B cell (primary cell): ENCODE data around the gene ARHGAP32. TPM values are rescaled to one million over a fixed set of nuclear protein-coding genes. Genes with fewer than 3 reads are reported as not detected.

ENCODE experiments used
- ATAC-seq: fragments of 200-7000 bp; cut with Tn5 transposase; one replicate; pipeline ENCODE4 v1.10.0; 2021; ENCODE audit warnings: low read depth, mild to moderate bottlenecking, moderate number of reproducible peaks, moderate library complexity
- CTCF ChIA-PET: fragments of 350-600 bp; sonication (Branson Sonifier 250); formaldehyde crosslinking; loops from one replicate; lab custom pipeline; 2021; ENCODE audit warnings: antibody characterized with exemption, inconsistent platforms; lab: Charles Lee
- POLR2A ChIA-PET: fragments of 350-600 bp; sonication (Branson Sonifier 250); formaldehyde crosslinking; loops from one replicate; lab custom pipeline; 2021; ENCODE audit warnings: antibody characterized with exemption; lab: Charles Lee
- DNase-seq: peaks from one replicate; pipeline ENCODE4 v3.0.0; 2013
- H2AFZ ChIP-seq: 2 replicates; pipeline ENCODE4 v1.6.1; 2012; ENCODE audit warnings: mild to moderate bottlenecking, low read depth, low read length; ENCODE audit not compliant: insufficient read depth, poor library complexity, severe bottlenecking
- H3K27ac ChIP-seq, 2 donors: 1 replicate in 1 of 2; 2 replicates in 1 of 2; pipeline ENCODE4 v1.5.1; 2012 to 2013; ENCODE audit warnings: low read length in 2 of 2, mild to moderate bottlenecking in 2 of 2, moderate library complexity in 1 of 2
- H3K27me3 ChIP-seq, 4 experiments: fragments of 200-600 bp in 1 of 4; sonication (generic) in 1 of 4; replicated peaks in 1 of 4; 1 replicate in 2 of 4; 2 replicates in 2 of 4; pipeline versions ENCODE4 v1.6.1 to v1.7.0; 2013 to 2016; ENCODE audit warnings: low read length in 3 of 4, mild to moderate bottlenecking in 2 of 4, mixed read lengths in 1 of 4, moderate library complexity in 1 of 4; ENCODE audit not compliant: insufficient read depth in 4 of 4, control insufficient read depth in 3 of 4; ENCODE audit errors: control extremely low read depth in 1 of 4
- H3K36me3 ChIP-seq, 2 experiments: replicated peaks in 1 of 2; 1 replicate in 1 of 2; 2 replicates in 1 of 2; pipeline versions ENCODE4 v1.6.1 to v1.7.1; 2013; ENCODE audit warnings: low read length in 1 of 2; ENCODE audit not compliant: insufficient read depth in 2 of 2, control insufficient read depth in 1 of 2; ENCODE audit errors: control extremely low read depth in 1 of 2, extremely low read depth in 1 of 2
- H3K4me1 ChIP-seq, 2 donors: fragments of 200-600 bp in 1 of 2; sonication (generic) in 1 of 2; 1 replicate in 1 of 2; 2 replicates in 1 of 2; pipeline versions ENCODE4 v1.5.1 to v1.6.1; 2013 to 2017; ENCODE audit warnings: low read length in 2 of 2; ENCODE audit not compliant: control insufficient read depth in 2 of 2, insufficient read depth in 2 of 2
- H3K4me2 ChIP-seq: replicated peaks from 2 replicates; pipeline ENCODE3; 2012; ENCODE audit warnings: mild to moderate bottlenecking, low read depth, low read length; ENCODE audit not compliant: poor library complexity, severe bottlenecking
- H3K4me3 ChIP-seq, 5 experiments: fragments of 200-600 bp in 1 of 5; sonication (generic) in 1 of 5; 1 replicate in 3 of 5; 2 replicates in 2 of 5; pipeline versions ENCODE4 v1.5.1 to v1.7.0; 2011 to 2016; ENCODE audit warnings: low read length in 4 of 5, mild to moderate bottlenecking in 4 of 5, low read depth in 2 of 5, control low read depth in 1 of 5, moderate library complexity in 1 of 5; ENCODE audit not compliant: insufficient read depth in 1 of 5; ENCODE audit errors: control extremely low read depth in 1 of 5, extremely low read depth in 1 of 5
- H3K79me2 ChIP-seq: fragments of 200-600 bp; sonication (generic); one replicate; pipeline ENCODE4 v1.6.0; 2016; ENCODE audit warnings: low read length; ENCODE audit not compliant: control insufficient read depth, insufficient read depth
- H3K9ac ChIP-seq: fragments of 200-600 bp; sonication (generic); 2 replicates; pipeline ENCODE4 v1.6.1; 2017; ENCODE audit warnings: mild to moderate bottlenecking, low read length, moderate library complexity
- H3K9me3 ChIP-seq, 3 donors: one replicate each; pipeline versions ENCODE4 v1.6.1 to v1.7.1; 2013; ENCODE audit warnings: low read length in 2 of 3; ENCODE audit not compliant: control insufficient read depth in 2 of 3, insufficient read depth in 1 of 3; ENCODE audit errors: control extremely low read depth in 1 of 3
- H4K20me1 ChIP-seq: 2 replicates; pipeline ENCODE4 v1.6.0; 2012; ENCODE audit warnings: mild to moderate bottlenecking, low read length; ENCODE audit not compliant: insufficient read depth, control insufficient read depth, poor library complexity, severe bottlenecking
- H3K27ac Mint-ChIP-seq: one replicate; pipeline ENCODE4 v1.8.0; 2021; ENCODE audit warnings: mixed read lengths
- H3K27me3 Mint-ChIP-seq: one replicate; pipeline ENCODE4 v1.8.0; 2021; ENCODE audit warnings: mixed read lengths
- H3K4me1 Mint-ChIP-seq: one replicate; pipeline ENCODE4 v1.8.0; 2021; ENCODE audit warnings: mixed read lengths
- H3K4me3 Mint-ChIP-seq: one replicate; pipeline ENCODE4 v1.8.0; 2021; ENCODE audit warnings: mixed read lengths
- H3K9me3 Mint-ChIP-seq: one replicate; pipeline ENCODE4 v1.8.0; 2022; ENCODE audit warnings: mixed read lengths; ENCODE audit not compliant: insufficient read depth
- EZH2 ChIP-seq: IDR thresholded peaks from 2 replicates; pipeline ENCODE4 v1.6.1; 2012; ENCODE audit warnings: borderline replicate concordance, low read depth, mild to moderate bottlenecking, moderate library complexity, low read length; ENCODE audit not compliant: insufficient read depth, poor library complexity, severe bottlenecking
- WGBS: methylation state at CpG from one replicate; pipeline ENCODE4 v1.1.5; 2013; ENCODE audit warnings: missing lambda C conversion rate; ENCODE audit not compliant: insufficient coverage; 5-methylcytosine and 5-hydroxymethylcytosine counted together
- intact Hi-C: fragments of 100-400 bp; cut with micrococcal nuclease; formaldehyde crosslinking; loops from one replicate; pipeline ENCODE4 v1.10.0; 2022
- polyA plus RNA-seq: library from polyadenylated mRNA; depleted of rRNA; stranded (reverse); fragments of >200 nt; gene quantifications from 2 replicates; pipeline ENCODE4 v1.2.3, GENCODE V29; 2012
- total RNA-seq, 2 donors: library from RNA; stranded (reverse); fragments of 120-200 nt in 1 of 2; gene quantifications; 1 replicate in 1 of 2; 2 replicates in 1 of 2; pipeline versions ENCODE4 v1.2.3 to v1.2.4, GENCODE V29; 2013 to 2022
- TF ChIP-seq, protein P1 (sequence below): fragments of 200-600 bp; IDR thresholded peaks from one replicate; pipeline ENCODE4 v1.8.0; 2022; ENCODE audit warnings: antibody characterized with exemption, mild to moderate bottlenecking

Gene ARHGAP32
- total and polyA plus RNA-seq, 2 donors (not counting 1 experiment from before 2014, with no cell fraction given): 4.4 to 10.6 TPM

DNA sequence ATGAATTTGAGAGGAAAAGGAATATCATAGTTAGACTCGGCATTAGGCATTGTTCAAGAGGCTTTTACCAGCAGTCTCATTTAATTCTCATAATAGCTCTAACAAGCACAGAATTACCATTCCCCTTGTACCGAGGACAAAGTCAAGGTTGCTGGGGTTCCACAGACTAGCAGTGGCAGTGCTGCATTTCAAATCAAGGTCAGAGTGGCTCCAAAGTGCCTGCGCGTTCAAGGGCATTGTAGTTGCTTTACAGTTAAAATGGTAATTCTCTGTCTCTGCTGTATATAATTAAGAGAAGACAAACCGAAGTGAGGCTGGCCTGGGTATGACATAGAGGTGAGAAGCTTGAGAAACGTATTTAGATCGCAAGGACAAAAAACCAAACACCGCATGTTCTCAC is 209.1 kb downstream of the ARHGAP32 start:
- WGBS: 91% methylated on average over 5 of the region's 8 CpGs
- H3K4me2 ChIP-seq: no peak overlapping the region
- ChIA-PET POLR2A (no interaction called here), CTCF (no interaction called here)
- H3K79me2 ChIP-seq: no peaks in the 10 kb centered on the region
- H3K9me3 Mint-ChIP-seq: no peaks in the 10 kb centered on the region
- no peaks in the 10 kb centered on the region for H3K27me3 ChIP-seq
- H3K4me3 ChIP-seq: no peak overlapping the region
- ATAC-seq (no peak), DNase-seq (no peak)
- no peaks in the 10 kb centered on the region for H4K20me1 ChIP-seq
- no peaks in the 10 kb centered on the region for H3K4me1 Mint-ChIP-seq
- peaks cover 4 to 6% of the 10 kb centered on the region in 2 experiments for H3K36me3 ChIP-seq
- H3K4me1 ChIP-seq: no peaks in the 10 kb centered on the region
- no peak overlapping the region for H3K9ac ChIP-seq
- no peak overlapping the region for H2AFZ ChIP-seq
- intact Hi-C loops: no loop called here
- peaks cover 6% of the 10 kb centered on the region for H3K27me3 Mint-ChIP-seq
- H3K27ac Mint-ChIP-seq: no peak overlapping the region
- H3K4me3 Mint-ChIP-seq: no peak overlapping the region
- H3K27ac ChIP-seq: no peak overlapping the region
- no peaks in the 10 kb centered on the region for H3K9me3 ChIP-seq
- no peak for TF ChIP-seq EZH2
- TF ChIP-seq, protein P1, sequence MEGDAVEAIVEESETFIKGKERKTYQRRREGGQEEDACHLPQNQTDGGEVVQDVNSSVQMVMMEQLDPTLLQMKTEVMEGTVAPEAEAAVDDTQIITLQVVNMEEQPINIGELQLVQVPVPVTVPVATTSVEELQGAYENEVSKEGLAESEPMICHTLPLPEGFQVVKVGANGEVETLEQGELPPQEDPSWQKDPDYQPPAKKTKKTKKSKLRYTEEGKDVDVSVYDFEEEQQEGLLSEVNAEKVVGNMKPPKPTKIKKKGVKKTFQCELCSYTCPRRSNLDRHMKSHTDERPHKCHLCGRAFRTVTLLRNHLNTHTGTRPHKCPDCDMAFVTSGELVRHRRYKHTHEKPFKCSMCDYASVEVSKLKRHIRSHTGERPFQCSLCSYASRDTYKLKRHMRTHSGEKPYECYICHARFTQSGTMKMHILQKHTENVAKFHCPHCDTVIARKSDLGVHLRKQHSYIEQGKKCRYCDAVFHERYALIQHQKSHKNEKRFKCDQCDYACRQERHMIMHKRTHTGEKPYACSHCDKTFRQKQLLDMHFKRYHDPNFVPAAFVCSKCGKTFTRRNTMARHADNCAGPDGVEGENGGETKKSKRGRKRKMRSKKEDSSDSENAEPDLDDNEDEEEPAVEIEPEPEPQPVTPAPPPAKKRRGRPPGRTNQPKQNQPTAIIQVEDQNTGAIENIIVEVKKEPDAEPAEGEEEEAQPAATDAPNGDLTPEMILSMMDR: no peak

DNA sequence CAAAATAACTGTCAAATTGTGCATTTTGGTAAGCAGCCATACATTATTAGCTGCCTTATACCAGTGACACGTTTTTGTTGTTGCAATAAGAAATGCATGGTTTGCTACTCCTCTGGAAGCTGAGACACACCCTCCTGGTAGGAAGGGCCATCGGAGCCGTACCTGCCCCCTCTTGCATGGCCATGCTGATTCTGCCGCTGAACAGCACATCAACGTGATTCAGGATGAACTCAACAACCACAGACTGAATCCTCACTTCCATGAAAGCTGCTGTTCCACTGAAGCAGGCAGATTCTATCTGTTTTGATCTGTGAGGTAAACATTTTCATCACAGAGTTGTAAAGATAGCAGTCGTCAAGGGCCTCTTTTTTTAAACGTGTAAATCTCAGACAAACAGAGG is 210.9 kb downstream of the ARHGAP32 start:
- Histone ChIP-seq H3K4me3 (no peak overlapping the region), H3K9me3 (no peaks in the 10 kb centered on the region), H2AFZ (no peak overlapping the region), H3K27me3 (no peaks in the 10 kb centered on the region), H3K27ac (no peak overlapping the region), H3K9ac (no peak overlapping the region), H3K4me2 (no peak overlapping the region), H3K4me1 (no peaks in the 10 kb centered on the region), H3K36me3 (peaks cover 4 to 6% of the 10 kb centered on the region in 2 experiments), H4K20me1 (no peaks in the 10 kb centered on the region), H3K79me2 (no peaks in the 10 kb centered on the region)
- no peak overlapping the region for H3K4me3 Mint-ChIP-seq
- peaks cover 10% of the 10 kb centered on the region for H3K27me3 Mint-ChIP-seq
- ChIA-PET POLR2A (no interaction called here), CTCF (no interaction called here)
- H3K27ac Mint-ChIP-seq: no peak overlapping the region
- no peak for TF ChIP-seq EZH2
- TF ChIP-seq, protein P1: no peak
- ATAC-seq: no peak
- intact Hi-C loops: no loop called here
- no peaks in the 10 kb centered on the region for H3K4me1 Mint-ChIP-seq
- WGBS: 74% methylated on average over 5 of the region's 7 CpGs
- DNase-seq: no peak
- H3K9me3 Mint-ChIP-seq: no peaks in the 10 kb centered on the region
